Tibial nerve (tissue), 4 donors: Measurements from ENCODE around the gene EXD3. TPM values are rescaled to one million over a fixed set of nuclear protein-coding genes. Genes with fewer than 3 reads are reported as not detected.

Source experiments
- DNase-seq, 2 donors: peaks; one replicate each; pipeline ENCODE4 v3.0.0-alpha.2; 2019; ENCODE audit warnings: low spot score in 2 of 2
- H3K27ac ChIP-seq, 4 donors: fragments of 200-600 bp; sonication (generic) in 3 of 4; one replicate each; pipeline ENCODE4 v1.5.1; 2017 to 2019; ENCODE audit warnings: mild to moderate bottlenecking in 1 of 4
- H3K27me3 ChIP-seq, 2 donors: fragments of 200-600 bp; sonication (generic) in 1 of 2; one replicate each; pipeline versions ENCODE4 v1.5.1 to v1.6.0; 2017 to 2019
- H3K36me3 ChIP-seq, 3 donors: fragments of 200-600 bp; sonication (generic); one replicate each; pipeline ENCODE4 v1.5.1; 2018 to 2019
- H3K4me1 ChIP-seq, 4 donors: fragments of 200-600 bp; sonication (generic) in 3 of 4; one replicate each; pipeline ENCODE4 v1.5.1; 2017 to 2019
- H3K4me3 ChIP-seq, 4 donors: fragments of 200-600 bp; sonication (generic) in 3 of 4; one replicate each; pipeline ENCODE4 v1.5.1; 2017 to 2019; ENCODE audit warnings: mild to moderate bottlenecking in 1 of 4, moderate library complexity in 1 of 4
- H3K9me3 ChIP-seq, 4 donors: fragments of 200-600 bp; sonication (generic) in 3 of 4; one replicate each; pipeline ENCODE4 v1.5.1; 2017 to 2019
- CTCF ChIP-seq, 5 experiments: fragments of 200-600 bp in 3 of 5; fragments of 450-650 bp in 2 of 5; sonication (generic) in 3 of 5; IDR thresholded peaks; one replicate each; pipeline ENCODE4 v1.5.1; 2016 to 2019; ENCODE audit warnings: antibody characterized with exemption in 5 of 5, mild to moderate bottlenecking in 3 of 5, moderate library complexity in 2 of 5
- EP300 ChIP-seq, 2 donors: sonication (generic); formaldehyde crosslinking; IDR thresholded peaks; one replicate each; pipeline ENCODE4 v1.6.1; 2017; ENCODE audit warnings: antibody characterized with exemption in 2 of 2, mild to moderate bottlenecking in 1 of 2
- POLR2A ChIP-seq, 2 donors: fragments of 450-650 bp; IDR thresholded peaks; one replicate each; pipeline ENCODE4 v1.6.1; 2017; ENCODE audit warnings: antibody characterized with exemption in 2 of 2, mild to moderate bottlenecking in 2 of 2, moderate library complexity in 2 of 2
- WGBS, 2 donors: methylation state at CpG; one replicate each; pipeline ENCODE4 v1.1.5; 2018; 5-methylcytosine and 5-hydroxymethylcytosine counted together
- total RNA-seq, 4 donors: library from RNA; depleted of rRNA; stranded (reverse); fragments of >200 nt; gene quantifications; one replicate each; pipeline ENCODE4 v1.1.0, GENCODE V29; 2016

The EXD3 gene
- total RNA-seq, 4 donors from 2014 or later, result 27.6 to 99.9 (median 55.2) TPM

DNA sequence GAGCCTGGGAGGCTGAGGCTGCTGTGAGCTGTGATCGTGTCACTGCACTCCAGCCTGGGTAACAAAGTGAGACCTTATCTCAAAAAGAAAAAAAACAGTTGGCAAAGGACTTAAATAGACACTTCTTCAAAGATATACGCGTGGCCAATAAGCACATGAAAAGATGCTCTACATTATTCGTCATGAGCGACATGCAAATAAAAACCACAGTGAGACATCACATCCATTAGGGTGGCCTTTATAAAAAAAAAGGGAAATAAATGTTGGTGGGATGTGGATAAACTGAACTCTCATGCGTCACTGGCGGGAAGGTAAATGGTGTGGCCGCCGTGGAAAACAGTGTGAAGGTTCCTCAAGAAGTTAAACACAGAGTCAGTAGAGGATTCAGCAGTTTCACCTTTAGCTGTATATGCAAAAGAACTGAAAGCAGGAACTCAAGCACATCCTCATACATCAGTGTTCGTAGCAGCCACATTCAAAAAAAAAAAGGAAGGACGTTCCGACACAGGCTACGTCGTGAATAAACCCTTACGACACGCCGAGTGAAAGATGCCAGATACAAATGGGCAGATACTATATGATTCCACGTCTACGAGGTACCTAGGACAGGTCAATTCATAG lies 96.4 kb downstream of the EXD3 start:
- H3K4me1 ChIP-seq, result no peaks in the 10 kb centered on the region
- no peak overlapping the region for H3K4me3 ChIP-seq
- TF ChIP-seq POLR2A (IDR thresholded peaks at IDR 0.05), result no peak
- TF ChIP-seq EP300 (IDR thresholded peaks at IDR 0.05), result no peak
- TF ChIP-seq CTCF (IDR thresholded peaks at IDR 0.05), result no peak
- H3K27ac ChIP-seq, result no peak overlapping the region
- no peak for DNase-seq
- no peaks in the 10 kb centered on the region for H3K9me3 ChIP-seq
- H3K36me3 ChIP-seq, result no peaks in the 10 kb centered on the region
- 86 to 93% methylated on average over 19 of the region's 19 CpGs for WGBS, 2 donors
- no peaks in the 10 kb centered on the region for H3K27me3 ChIP-seq

DNA sequence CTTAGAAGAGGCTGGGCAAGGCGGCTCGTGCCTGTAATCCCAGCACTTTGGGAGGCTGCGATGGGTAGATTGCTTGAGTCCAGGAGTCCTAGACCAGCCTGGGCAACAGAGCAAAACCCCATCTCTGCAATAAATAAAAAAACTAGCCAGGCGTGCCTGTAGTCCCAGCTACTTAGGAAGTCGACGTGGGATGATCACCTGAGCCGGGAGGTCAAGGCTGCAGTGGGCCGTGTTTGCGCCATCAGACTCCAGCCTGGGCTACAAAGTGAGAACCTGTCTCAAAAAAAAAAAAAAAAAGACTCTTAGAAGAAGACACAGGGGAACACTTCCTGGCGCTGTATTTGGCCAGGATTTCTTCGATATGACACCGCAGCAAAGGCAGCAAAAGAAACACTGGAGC lies 97.2 kb downstream of the EXD3 start:
- H3K36me3 ChIP-seq, result no peaks in the 10 kb centered on the region
- H3K4me1 ChIP-seq, result peaks cover 0 to 4% (median 2%) of the 10 kb centered on the region in 4 donors
- no peak overlapping the region for H3K27ac ChIP-seq
- H3K9me3 ChIP-seq, result no peaks in the 10 kb centered on the region
- TF ChIP-seq EP300 (IDR thresholded peaks at IDR 0.05) (no peak), CTCF (IDR thresholded peaks at IDR 0.05) (no peak), POLR2A (IDR thresholded peaks at IDR 0.05) (no peak)
- DNase-seq, result no peak
- no peak overlapping the region for H3K4me3 ChIP-seq
- H3K27me3 ChIP-seq, result no peaks in the 10 kb centered on the region
- 95 to 96% methylated on average over 12 of the region's 12 CpGs for WGBS, 2 donors

DNA sequence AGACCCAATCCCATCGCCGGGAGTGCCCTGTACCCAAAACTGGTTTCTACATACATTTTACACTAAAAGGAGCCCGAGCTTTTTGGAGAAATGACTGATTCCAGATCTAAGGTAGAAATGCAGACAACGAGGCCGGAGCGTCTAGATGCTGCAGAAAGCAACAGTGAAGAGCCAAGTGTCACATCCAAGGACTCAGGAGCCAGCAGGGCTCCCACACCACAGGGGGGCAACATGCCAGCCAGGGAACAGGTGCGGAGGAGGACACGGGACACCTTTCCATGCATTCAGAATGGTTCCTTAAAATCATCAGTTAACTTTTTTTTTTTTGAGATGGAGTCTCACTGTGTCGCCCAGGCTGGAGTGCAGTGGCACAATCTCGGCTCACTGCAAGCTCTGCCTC lies 97.8 kb downstream of the EXD3 start:
- Histone ChIP-seq H3K9me3 (no peaks in the 10 kb centered on the region), H3K27me3 (no peaks in the 10 kb centered on the region), H3K27ac (no peak overlapping the region), H3K4me3 (no peak overlapping the region), H3K36me3 (peaks cover 0 to 4% (median 0%) of the 10 kb centered on the region in 3 donors), H3K4me1 (peaks cover 0 to 11% (median 3%) of the 10 kb centered on the region in 4 donors)
- no peak for TF ChIP-seq POLR2A (IDR thresholded peaks at IDR 0.05)
- no peak for TF ChIP-seq CTCF (IDR thresholded peaks at IDR 0.05)
- no peak for TF ChIP-seq EP300 (IDR thresholded peaks at IDR 0.05)
- no peak for DNase-seq
- 89 to 92% methylated on average over 10 of the region's 10 CpGs for WGBS, 2 donors

- no peak for DNase-seq
- Histone ChIP-seq H3K27me3 (no peaks in the 10 kb centered on the region), H3K4me3 (no peak overlapping the region), H3K9me3 (no peaks in the 10 kb centered on the region), H3K27ac (no peak overlapping the region), H3K36me3 (peaks cover 0 to 17% (median 0%) of the 10 kb centered on the region in 3 donors), H3K4me1 (peaks cover 0 to 20% (median 3%) of the 10 kb centered on the region in 4 donors)
- TF ChIP-seq EP300 (IDR thresholded peaks at IDR 0.05) (no peak), CTCF (IDR thresholded peaks at IDR 0.05) (no peak)
- 93 to 96% methylated on average over 32 to 34 of the region's 37 CpGs for WGBS, 2 donors
These were observed 99.2 kb downstream of the EXD3 start for GRCh38 chr9:137323531-137324331.

DNA sequence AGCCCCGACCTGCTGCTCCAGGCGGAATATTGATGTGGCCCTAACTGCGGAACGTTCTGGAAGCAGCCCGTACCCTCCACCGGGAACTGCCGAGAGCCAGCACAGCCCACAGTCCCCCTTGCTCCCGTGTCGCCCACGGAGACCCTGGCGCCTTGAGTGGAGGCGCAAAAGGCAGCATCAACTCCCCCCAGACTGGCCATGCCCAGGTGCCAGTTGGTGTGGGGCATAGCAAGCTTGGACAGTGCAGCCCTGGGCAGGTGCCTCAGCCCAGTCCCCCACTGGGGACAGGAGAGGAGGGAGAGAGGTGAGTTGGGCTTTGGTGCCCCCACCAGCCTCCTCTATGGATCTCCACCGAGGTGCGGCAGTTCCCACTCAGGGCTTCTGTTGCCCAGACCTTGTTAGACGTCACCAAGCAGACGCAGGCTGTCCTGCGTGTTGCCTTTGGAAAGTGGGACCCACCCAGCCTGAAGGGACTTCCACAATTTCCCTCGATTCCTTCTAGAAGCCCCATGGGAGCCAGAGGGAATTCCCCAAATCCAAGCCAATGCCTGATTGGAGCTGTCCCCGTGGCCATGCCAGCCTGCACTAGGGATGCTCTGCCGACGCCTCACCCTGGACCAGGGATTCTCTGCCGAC lies 101.1 kb downstream of the EXD3 start:
- H3K36me3 ChIP-seq, result peaks cover 0 to 17% (median 0%) of the 10 kb centered on the region in 3 donors
- 91 to 92% methylated on average over 15 to 16 of the region's 22 CpGs for WGBS, 2 donors
- H3K4me1 ChIP-seq, result peaks cover 0 to 26% (median 3%) of the 10 kb centered on the region in 4 donors
- H3K4me3 ChIP-seq, result no peak overlapping the region
- no peak overlapping the region for H3K27ac ChIP-seq
- no peak for TF ChIP-seq POLR2A (IDR thresholded peaks at IDR 0.05)
- no peak for TF ChIP-seq CTCF (IDR thresholded peaks at IDR 0.05)
- TF ChIP-seq EP300 (IDR thresholded peaks at IDR 0.05), result no peak
- no peak for DNase-seq
- peaks cover 0 to 13% of the 10 kb centered on the region in 2 donors for H3K27me3 ChIP-seq
- no peaks in the 10 kb centered on the region for H3K9me3 ChIP-seq
